Sigmoid colon (tissue), 7 donors: ENCODE results near the gene IGFL3. TPM values are rescaled to one million over a fixed set of nuclear protein-coding genes. Genes with fewer than 3 reads are reported as not detected.
A peak's percentile ranks its signal among the peaks of the same experiment; 100 is the strongest.

Source experiments
- DNase-seq: peaks from one replicate; pipeline ENCODE4 v3.0.0-alpha.2; 2019
- H3K27ac ChIP-seq, 4 donors: fragments of 200-600 bp; sonication (generic); one replicate each; pipeline ENCODE4 v1.5.1; 2016 to 2019; ENCODE audit warnings: mild to moderate bottlenecking in 1 of 4
- H3K27me3 ChIP-seq, 3 donors: fragments of 200-600 bp; sonication (generic); one replicate each; pipeline ENCODE4 v1.5.1; 2019; ENCODE audit warnings: mild to moderate bottlenecking in 1 of 3
- H3K36me3 ChIP-seq, 4 donors: fragments of 200-600 bp; sonication (generic); one replicate each; pipeline ENCODE4 v1.5.1; 2016 to 2019
- H3K4me1 ChIP-seq, 4 donors: fragments of 200-600 bp; sonication (generic); one replicate each; pipeline ENCODE4 v1.5.1; 2017 to 2019
- H3K4me3 ChIP-seq, 4 donors: fragments of 200-600 bp; sonication (generic); one replicate each; pipeline ENCODE4 v1.5.1; 2017 to 2019; ENCODE audit warnings: mild to moderate bottlenecking in 2 of 4, moderate library complexity in 1 of 4
- H3K9me3 ChIP-seq, 4 donors: fragments of 200-600 bp in 3 of 4; sonication (generic) in 3 of 4; one replicate each; pipeline versions ENCODE4 v1.5.1 to v1.6.1; 2013 to 2019
- CTCF ChIP-seq, 4 experiments: fragments of 450-650 bp in 3 of 4; fragments of 200-600 bp in 1 of 4; IDR thresholded peaks; one replicate each; pipeline ENCODE4 v1.5.1; 2016 to 2019; ENCODE audit warnings: antibody characterized with exemption in 4 of 4, mild to moderate bottlenecking in 3 of 4, moderate library complexity in 2 of 4
- EP300 ChIP-seq, 4 donors: sonication (generic); formaldehyde crosslinking; IDR thresholded peaks; one replicate each; pipeline ENCODE4 v1.6.1; 2017; ENCODE audit warnings: antibody characterized with exemption in 4 of 4
- POLR2A ChIP-seq, 2 donors: fragments of 450-650 bp; IDR thresholded peaks; one replicate each; pipeline ENCODE4 v1.6.1; 2016; ENCODE audit warnings: antibody characterized with exemption in 2 of 2, mild to moderate bottlenecking in 2 of 2, moderate library complexity in 2 of 2
- POLR2AphosphoS5 ChIP-seq, 4 donors: sonication (generic); formaldehyde crosslinking; IDR thresholded peaks; one replicate each; pipeline ENCODE4 v1.6.1; 2017; ENCODE audit warnings: antibody characterized with exemption in 4 of 4
- WGBS, 2 donors: extraction: QIAGEN DNeasy Blood & Tissue Kit; methylation state at CpG; one replicate each; pipeline ENCODE4 v1.1.7; 2013; 5-methylcytosine and 5-hydroxymethylcytosine counted together
- intact Hi-C: fragments of 100-400 bp; cut with DNase I; formaldehyde crosslinking; loops from one replicate; pipeline ENCODE4 v1.15.1; 2023
- polyA plus RNA-seq, 3 donors: library from polyadenylated mRNA; stranded (reverse); fragments of 200-250 nt; gene quantifications; one replicate each; pipeline ENCODE4 v1.2.3, GENCODE V29; 2013
- total RNA-seq, 4 donors: library from RNA; depleted of rRNA; stranded (reverse); fragments of >200 nt; gene quantifications; one replicate each; pipeline ENCODE4 v1.1.0, GENCODE V29; 2016
- donor health status: healthy with polysubstance abuse.
- donor health status: Bipolar disorder and iron deficiency.
- donor health status: healthy.

Gene IGFL3
- total and polyA plus RNA-seq, 7 donors: not detected

- no peak for TF ChIP-seq EP300 (IDR thresholded peaks at IDR 0.05)
- TF ChIP-seq POLR2A (IDR thresholded peaks at IDR 0.05): no peak
- TF ChIP-seq POLR2AphosphoS5 (IDR thresholded peaks at IDR 0.05): no peak
- TF ChIP-seq CTCF (IDR thresholded peaks at IDR 0.05): no peak
- Histone ChIP-seq H3K27me3 (peaks cover 0 to 7% (median 0%) of the 10 kb centered on the region in 3 donors), H3K4me1 (peaks cover 0 to 31% (median 25%) of the 10 kb centered on the region in 4 donors), H3K4me3 (no peak overlapping the region), H3K27ac (peak overlapping the region in 1 of 4 donors; percentile 47), H3K36me3 (no peaks in the 10 kb centered on the region), H3K9me3 (no peaks in the 10 kb centered on the region)
- WGBS, 2 donors: 79% methylated on average over 9 of the region's 9 CpGs
- no peak for DNase-seq
- intact Hi-C loops: no loop called here
These were observed 8.9 kb downstream of the IGFL3 start for GRCh38 chr19:46115396-46116106.

GRCh38 chr19:46113726-46114125 lies 10.8 kb downstream of the IGFL3 start:
- 18 to 48% methylated on average over 1 of the region's 1 CpG for WGBS, 2 donors
- intact Hi-C loops: no loop called here
- H3K27me3 ChIP-seq: no peaks in the 10 kb centered on the region
- no peak for TF ChIP-seq CTCF (IDR thresholded peaks at IDR 0.05)
- TF ChIP-seq EP300 (IDR thresholded peaks at IDR 0.05): peak in 3 of 4 donors; percentile 40 to 81 (median 62)
- peak; percentile 80 to 98 (median 94) for TF ChIP-seq POLR2AphosphoS5 (IDR thresholded peaks at IDR 0.05)
- no peak for TF ChIP-seq POLR2A (IDR thresholded peaks at IDR 0.05)
- peak overlapping the region in 3 of 4 donors; percentile 20 to 47 (median 35) for H3K27ac ChIP-seq
- no peaks in the 10 kb centered on the region for H3K9me3 ChIP-seq
- DNase-seq: no peak
- H3K4me3 ChIP-seq: no peak overlapping the region
- peaks cover 0 to 31% (median 25%) of the 10 kb centered on the region in 4 donors for H3K4me1 ChIP-seq
- H3K36me3 ChIP-seq: no peaks in the 10 kb centered on the region

GRCh38 chr19:46112527-46112926 lies 12.0 kb downstream of the IGFL3 start:
- H3K36me3 ChIP-seq: no peaks in the 10 kb centered on the region
- intact Hi-C loops: no loop called here
- 59 to 76% methylated on average over 2 of the region's 2 CpGs for WGBS, 2 donors
- DNase-seq: no peak
- H3K4me3 ChIP-seq: no peak overlapping the region
- no peaks in the 10 kb centered on the region for H3K27me3 ChIP-seq
- H3K4me1 ChIP-seq: peaks cover 0 to 31% (median 25%) of the 10 kb centered on the region in 4 donors
- H3K27ac ChIP-seq: no peak overlapping the region
- TF ChIP-seq CTCF (IDR thresholded peaks at IDR 0.05) (no peak), POLR2A (IDR thresholded peaks at IDR 0.05) (no peak), POLR2AphosphoS5 (IDR thresholded peaks at IDR 0.05) (no peak), EP300 (IDR thresholded peaks at IDR 0.05) (no peak)
- H3K9me3 ChIP-seq: no peaks in the 10 kb centered on the region

GRCh38 chr19:46111376-46111775 lies 13.1 kb downstream of the IGFL3 start:
- intact Hi-C loops: no loop called here
- no peaks in the 10 kb centered on the region for H3K36me3 ChIP-seq
- no peaks in the 10 kb centered on the region for H3K9me3 ChIP-seq
- no peaks in the 10 kb centered on the region for H3K27me3 ChIP-seq
- TF ChIP-seq POLR2AphosphoS5 (IDR thresholded peaks at IDR 0.05) (no peak), EP300 (IDR thresholded peaks at IDR 0.05) (no peak), CTCF (IDR thresholded peaks at IDR 0.05) (no peak), POLR2A (IDR thresholded peaks at IDR 0.05) (no peak)
- WGBS, 2 donors: 48 to 69% methylated on average over 3 of the region's 3 CpGs
- DNase-seq: no peak
- H3K4me3 ChIP-seq: no peak overlapping the region
- peaks cover 0 to 31% (median 25%) of the 10 kb centered on the region in 4 donors for H3K4me1 ChIP-seq
- no peak overlapping the region for H3K27ac ChIP-seq
